GM19240 (cell line): ENCODE data around the gene EPHB1.
"Not testable (repeated sequence)": the region's sequence is repeated elsewhere in the genome, so short reads cannot be mapped to it uniquely, and the experiment has no call there.

Experiments used
- DNase-seq: peaks from one replicate; pipeline ENCODE4 v3.0.0; 2011; ENCODE audit warnings: low spot score; ENCODE audit not compliant: insufficient read length

Gene EPHB1

DNA sequence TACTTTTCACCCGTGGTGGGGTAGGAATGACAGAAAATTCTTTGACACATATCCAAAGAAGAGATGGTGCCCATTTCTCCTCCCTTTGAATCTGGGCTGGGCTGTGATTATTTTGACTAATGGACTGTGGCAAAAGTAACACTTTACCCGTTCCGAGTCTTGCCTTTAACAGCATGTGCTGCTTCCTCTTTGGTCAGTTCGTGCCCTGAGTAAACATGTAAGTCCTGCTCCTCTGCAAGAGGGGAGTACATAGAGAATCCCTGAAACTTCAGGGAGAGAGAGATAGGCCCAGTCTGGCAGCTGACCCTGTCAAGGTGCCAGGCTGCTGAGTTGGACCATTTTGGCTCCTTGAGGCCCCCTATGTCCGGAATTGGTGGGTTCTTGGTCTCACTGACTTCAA lies 243.1 kb downstream of the EPHB1 start:
- DNase-seq = no peak

DNA sequence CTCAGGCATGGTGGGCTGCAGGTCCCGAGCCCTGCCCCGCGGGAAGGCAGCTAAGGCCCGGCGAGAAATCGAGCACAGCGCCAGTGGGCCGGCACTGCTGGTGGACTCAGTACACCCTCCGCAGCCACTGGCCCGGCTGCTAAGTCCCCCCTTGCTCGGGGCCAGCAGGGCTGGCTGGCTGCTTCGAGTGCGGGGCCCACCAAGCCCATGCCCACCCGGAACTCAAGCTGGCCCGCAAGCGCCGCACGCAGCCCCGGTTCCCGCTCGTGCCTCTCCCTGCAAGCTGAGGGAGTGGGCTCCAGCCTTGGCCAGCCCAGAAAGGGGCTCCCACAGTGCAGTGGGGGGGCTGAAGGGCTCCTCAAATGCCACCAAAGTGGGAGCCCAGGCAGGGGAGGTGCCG lies 244.5 kb downstream of the EPHB1 start:
- DNase-seq = not testable (repeated sequence)

GRCh38 chr3:135040321-135041240 lies 245.5 kb downstream of the EPHB1 start:
- no peak for DNase-seq

- DNase-seq = no peak
These were observed 246.5 kb downstream of the EPHB1 start for GRCh38 chr3:135041601-135042000.

GRCh38 chr3:135047061-135047460 lies 252.0 kb downstream of the EPHB1 start:
- no peak for DNase-seq

DNA sequence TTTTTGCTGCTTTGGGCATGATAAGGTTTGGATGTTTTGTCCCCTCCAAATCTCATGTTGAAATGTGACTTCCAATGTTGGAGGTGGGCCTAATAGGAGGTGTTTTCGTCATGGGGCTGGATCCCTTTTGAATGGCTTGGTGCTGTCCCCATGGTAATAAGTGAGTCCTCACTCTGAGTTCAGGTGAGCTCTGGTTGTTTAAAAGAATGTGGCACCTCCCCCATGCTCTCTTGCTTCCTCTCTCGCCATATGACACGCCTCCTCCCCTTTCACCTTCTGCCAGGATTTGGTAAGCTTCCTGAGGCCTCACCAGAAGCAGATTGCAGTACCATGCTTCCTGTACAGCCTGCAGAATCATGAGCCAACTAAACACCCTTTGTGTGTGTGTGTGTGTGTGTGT lies 255.5 kb downstream of the EPHB1 start:
- DNase-seq = no peak

DNA sequence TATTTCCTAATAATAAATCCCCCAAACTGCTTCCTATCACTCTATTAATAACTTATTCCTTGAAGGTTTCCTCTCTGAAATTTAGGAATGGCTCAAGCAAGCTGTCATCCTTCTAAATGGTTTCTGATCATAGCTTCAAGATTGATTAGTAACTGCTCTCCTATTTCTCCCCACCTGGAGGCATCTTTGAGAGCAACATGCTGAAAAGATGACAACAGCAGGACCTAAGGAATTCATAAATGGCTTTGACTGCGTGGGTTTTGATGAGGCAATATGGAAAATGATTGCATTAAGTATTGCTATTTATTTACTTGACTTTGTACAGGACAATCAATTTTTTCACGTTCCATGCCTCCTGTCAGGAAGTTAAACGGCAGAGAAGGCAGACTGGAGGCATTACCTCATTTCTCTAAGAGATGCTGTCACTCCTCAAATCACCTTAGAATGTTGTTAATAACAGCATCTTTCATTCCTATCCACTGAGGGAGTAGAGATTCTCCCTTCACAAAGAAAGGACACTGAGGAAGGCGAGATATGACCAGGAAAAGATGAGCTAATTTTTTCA lies 256.4 kb downstream of the EPHB1 start:
- no peak for DNase-seq

- DNase-seq = no peak
These were observed 260.4 kb downstream of the EPHB1 start for GRCh38 chr3:135055449-135055848.

- DNase-seq = no peak
These were observed 261.1 kb downstream of the EPHB1 start for GRCh38 chr3:135056084-135056730.

DNA sequence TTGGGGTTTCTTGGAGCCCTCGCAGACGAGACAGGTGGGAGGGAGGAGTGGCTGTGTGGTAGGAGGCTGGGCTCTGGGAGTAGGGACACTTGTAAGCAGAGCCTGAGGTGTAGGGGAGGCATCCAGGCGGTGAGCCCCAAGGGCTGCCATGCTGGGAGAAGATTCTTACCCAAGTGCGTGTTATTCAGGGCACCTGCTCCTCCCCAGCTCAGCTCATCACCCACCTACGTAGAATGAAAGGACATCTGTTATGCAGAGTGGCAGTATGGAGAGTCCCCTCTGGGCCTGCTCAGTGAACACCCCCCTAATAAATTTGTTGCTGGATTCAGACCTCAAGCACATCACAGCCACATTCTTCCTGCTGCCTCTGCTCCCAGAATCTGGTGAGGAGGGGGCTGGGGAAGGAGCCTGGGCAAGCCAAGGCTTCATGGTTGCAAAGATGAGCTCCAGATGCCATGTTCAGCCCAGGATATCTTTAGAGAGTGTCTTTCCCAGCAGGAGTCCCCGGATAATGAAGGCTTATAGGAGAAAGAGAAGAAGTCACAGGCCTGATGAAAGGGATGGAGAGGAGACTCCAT lies 261.8 kb downstream of the EPHB1 start:
- DNase-seq = no peak

DNA sequence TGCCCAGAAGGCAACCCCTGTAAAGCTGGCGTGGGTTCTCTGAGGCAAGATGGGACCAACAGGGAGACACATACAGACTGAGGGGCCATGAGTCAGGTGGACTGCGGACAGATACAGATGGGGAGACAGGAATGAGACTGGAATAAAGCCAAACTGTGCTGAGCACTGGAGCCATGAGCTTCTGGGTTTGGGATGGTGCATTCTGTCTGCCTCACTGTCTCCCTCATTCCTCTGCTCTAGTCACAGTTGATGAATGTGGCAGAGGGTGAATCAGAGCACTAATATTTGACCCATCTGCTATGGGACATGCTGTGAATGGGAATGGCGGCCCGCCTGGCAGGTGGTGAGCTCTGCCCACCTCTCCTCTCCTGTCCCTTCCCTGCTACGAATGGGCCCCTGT lies 262.9 kb downstream of the EPHB1 start:
- DNase-seq = no peak

- no peak for DNase-seq
These were observed 264.5 kb downstream of the EPHB1 start for GRCh38 chr3:135059580-135059979.

DNA sequence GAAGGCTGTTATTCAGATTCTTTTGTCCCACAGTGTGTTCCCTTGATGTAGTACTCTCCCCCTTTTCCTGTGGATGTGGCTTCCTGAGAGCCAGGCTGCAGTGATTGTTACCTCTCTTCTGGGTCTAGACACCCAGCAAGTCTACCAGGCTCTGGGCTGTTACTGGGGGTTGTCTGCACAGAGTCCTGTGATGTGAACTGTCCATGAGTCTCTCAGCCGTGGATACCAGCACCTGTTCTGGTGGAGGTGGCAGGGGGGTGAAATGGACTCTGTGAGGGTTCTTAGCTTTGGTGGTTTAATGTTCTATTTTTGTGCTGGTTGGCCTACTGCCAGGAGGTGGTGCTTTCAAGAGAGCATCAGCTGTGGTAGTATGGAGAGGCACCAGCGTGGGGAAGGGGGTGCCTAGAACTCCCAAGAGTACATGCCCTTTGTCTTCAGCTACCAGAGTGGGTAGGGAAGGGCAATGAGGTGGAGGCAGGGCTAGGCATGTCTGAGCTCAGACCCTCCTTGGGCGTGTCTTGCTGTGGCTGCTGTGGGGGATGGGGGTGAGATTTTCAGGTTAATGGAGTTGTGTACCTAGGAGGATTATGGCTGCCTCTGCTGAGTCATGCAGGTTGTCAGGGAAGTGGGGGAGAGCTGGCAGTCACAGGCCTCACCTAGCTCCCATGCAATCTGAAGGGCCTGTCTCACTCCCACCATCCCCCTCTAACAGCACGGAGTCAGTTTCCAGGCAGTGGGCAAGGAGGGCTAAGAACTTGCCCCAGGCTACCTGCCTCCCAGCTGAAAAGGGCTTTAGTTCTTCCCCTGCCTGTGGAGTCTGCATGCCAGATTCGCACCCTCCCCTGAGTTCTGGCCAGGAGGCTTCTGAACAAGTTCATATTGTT lies 272.0 kb downstream of the EPHB1 start:
- not testable (repeated sequence) for DNase-seq

GRCh38 chr3:135068011-135068410 lies 273.0 kb downstream of the EPHB1 start:
- DNase-seq = no peak

DNA sequence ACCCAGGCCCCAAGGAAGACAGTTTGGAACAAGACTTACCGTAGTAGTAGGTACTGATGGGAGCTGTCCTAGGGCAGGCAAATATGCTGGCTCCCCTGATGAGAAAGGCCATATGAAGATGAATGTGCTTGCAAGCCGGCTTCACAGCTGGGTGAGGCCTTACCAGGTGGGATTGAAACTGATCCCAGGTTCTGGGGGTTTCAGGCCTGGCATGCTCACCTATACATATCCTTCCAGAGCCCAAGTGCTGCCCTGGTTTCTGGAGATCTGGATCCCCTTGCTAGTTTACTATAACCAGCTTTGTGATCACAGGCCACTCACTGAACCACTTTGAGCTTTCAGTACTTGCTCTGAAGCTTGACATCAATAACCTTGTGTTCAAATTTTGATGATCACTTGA lies 274.3 kb downstream of the EPHB1 start:
- no peak for DNase-seq

GRCh38 chr3:135071483-135071882 lies 276.4 kb downstream of the EPHB1 start:
- no peak for DNase-seq

- no peak for DNase-seq
These were observed 277.4 kb downstream of the EPHB1 start for GRCh38 chr3:135072431-135072830.

GRCh38 chr3:135075157-135075556 lies 280.1 kb downstream of the EPHB1 start:
- DNase-seq = no peak

- no peak for DNase-seq
These were observed 281.3 kb downstream of the EPHB1 start for GRCh38 chr3:135076341-135076740.

DNA sequence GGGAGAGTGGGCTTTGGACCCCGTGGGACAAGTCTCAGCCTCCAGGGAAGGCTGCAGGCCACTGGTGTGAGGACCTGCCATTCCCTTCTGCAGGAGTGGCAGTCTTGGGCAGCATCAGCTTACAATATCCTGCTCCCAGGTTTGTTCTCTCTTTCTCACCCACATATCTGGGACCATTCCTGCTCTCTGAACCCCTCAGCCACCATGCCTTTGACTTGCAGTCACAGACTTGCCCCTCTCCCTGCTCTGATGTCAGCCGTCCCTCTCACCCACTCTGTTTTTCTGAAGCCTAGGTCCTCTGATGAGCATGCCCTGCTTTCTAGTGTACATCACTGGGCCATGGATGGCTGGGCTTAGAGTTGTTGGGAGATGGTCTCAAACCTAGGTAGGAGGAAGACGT lies 282.1 kb downstream of the EPHB1 start:
- DNase-seq = no peak

DNA sequence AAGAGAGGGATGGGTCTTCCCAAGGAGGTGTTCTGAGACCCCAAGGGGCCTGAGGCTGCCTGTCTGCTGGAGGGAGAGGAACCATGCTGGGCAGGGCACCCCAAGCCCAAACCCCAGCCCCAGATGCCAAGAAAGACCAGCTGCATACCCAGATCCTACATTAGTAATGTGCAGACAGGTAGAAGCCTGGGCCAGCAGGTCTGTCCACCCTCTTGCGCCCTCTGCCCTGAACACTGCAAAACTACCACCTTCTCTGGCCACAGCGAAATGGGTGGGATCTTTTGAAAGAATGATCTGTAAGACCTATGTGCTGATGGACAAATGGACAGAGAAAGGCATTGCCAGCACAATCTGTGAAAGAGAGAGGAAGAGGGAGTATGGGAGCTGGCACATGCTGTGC lies 283.2 kb downstream of the EPHB1 start:
- DNase-seq = no peak
